GM20431 (cell line): ENCODE measurements around the gene RRP1.

Source experiments
- in situ Hi-C: fragments of 300-500 bp; cut with MseI, MboI; formaldehyde crosslinking; loops from one replicate; pipeline ENCODE4 v1.15.0; 2020; ENCODE audit warnings: low sequenced_read_pairs; ENCODE audit not compliant: unreplicated experiment

Gene RRP1

GRCh38 chr21:43758111-43758641, 31.2 kb upstream of the RRP1 start:
- in situ Hi-C loops = no loop called here

GRCh38 chr21:43758811-43759210, 30.6 kb upstream of the RRP1 start:
- in situ Hi-C loops = no loop called here

DNA sequence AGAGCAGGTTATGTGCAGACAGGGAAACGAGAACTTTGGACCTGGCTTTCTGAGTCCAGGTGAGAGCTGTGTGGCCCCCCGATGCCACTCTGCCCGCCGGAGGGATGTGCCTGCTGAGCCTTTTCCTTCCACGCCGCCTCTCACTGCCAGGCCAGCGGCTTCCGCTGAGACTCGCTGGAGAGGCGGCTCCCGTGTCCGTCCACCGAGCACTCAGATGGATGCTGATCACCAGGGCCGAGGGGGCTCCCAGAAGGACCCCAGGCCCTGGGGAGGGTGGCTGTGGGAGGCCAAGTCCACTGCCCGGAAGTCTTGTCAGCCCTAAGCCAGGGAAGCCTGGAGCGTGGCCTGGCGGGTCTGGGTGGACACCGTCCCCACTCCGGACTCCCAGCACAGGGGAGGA, 29.7 kb upstream of the RRP1 start:
- in situ Hi-C loops = no loop called here

- in situ Hi-C loops = no loop called here
Observed at GRCh38 chr21:43760391-43760958, 28.9 kb upstream of the RRP1 start.

DNA sequence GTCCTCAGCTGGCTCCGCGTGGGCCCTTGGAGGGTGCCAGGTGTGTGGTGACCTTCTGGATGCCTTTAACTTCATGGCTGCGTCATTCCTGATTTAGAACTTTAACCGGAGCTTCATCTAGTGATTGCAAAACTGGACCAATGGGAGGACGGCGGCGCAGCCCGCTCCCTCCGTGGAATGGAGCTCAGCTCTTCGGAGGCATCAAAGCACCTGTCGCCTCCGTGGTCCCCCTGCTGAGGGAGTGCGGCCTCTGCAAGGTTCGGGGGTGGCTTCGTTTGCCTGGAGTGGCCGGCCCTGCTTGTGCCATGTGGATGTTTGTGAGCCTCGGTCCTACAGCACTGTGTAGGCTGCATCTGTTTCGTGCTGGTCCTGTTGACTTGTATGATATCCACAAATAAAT, 27.5 kb upstream of the RRP1 start:
- in situ Hi-C loops = no loop called here

DNA sequence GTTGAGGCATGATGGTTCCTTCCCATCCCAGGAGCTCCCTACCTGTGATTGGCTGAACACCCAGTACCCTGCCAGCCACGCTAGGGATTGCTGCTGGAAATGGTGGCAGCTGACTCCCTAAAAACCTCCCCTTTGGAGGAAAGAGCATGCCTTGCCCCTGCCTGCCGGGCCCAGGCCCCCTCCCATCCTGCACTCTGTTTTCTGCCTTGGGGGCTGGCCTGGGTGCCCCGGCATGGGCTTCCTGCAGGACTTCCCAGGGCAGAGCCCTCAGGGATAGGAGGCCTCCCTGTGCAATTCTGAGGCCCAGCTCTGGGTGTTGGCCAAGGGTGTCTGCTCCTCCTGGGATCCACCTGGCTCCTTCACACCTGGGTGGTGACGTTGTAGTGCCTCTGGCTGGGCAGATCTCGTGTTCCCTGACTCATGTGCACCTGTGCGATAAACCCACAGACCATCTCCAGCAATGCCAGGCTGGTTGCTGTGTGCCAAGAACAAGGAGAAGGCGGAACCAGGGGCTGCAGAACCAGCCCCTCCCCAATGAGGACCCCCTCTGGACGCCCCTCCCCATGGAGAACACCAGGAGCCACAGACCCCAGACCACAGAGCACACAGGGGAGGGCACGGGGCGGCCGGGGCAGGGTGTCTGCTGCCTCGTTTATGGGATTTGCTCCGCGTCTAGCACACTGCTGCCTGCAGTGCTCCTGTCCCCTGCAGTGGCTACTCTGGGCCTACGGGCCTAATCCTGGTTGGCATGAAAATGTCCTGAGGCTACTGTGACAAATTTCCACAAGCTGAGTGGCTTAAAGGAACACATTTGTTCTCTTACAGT, 26.9 kb upstream of the RRP1 start:
- in situ Hi-C loops = no loop called here

DNA sequence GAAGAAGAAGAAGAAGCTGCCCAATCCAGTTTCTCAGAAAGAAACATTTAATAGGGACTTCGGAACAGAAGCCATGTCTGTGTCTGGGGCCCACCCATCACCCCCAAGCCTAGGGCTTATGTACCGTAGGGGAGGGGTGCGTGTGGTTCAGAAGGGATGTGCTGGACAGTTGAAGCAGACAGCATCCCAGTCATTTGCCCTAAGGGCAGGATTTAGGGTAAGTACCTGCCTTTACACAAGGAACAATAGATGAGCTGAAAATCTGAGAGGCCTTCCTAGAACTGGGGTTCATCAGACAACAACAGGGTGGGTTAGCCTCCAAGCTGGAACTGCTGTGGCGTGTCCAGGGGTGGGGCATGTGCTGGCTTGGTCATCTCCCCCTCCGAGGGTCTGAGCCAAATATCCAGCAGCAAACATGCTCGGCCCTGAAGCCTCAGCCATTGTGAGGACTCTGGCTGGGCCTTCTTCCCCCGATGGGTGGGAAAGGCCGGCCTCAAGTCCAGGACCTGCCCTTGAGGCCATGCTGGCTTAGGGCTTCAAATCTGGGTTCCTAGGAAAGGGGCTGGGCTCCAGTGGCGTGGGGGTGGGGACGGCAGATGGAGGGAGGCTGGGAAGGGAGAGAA, 25.4 kb upstream of the RRP1 start:
- in situ Hi-C loops = no loop called here

- in situ Hi-C loops = no loop called here
Observed at GRCh38 chr21:43764576-43765495, 24.5 kb upstream of the RRP1 start.

GRCh38 chr21:43766734-43767497, 22.5 kb upstream of the RRP1 start:
- in situ Hi-C loops = no loop called here

DNA sequence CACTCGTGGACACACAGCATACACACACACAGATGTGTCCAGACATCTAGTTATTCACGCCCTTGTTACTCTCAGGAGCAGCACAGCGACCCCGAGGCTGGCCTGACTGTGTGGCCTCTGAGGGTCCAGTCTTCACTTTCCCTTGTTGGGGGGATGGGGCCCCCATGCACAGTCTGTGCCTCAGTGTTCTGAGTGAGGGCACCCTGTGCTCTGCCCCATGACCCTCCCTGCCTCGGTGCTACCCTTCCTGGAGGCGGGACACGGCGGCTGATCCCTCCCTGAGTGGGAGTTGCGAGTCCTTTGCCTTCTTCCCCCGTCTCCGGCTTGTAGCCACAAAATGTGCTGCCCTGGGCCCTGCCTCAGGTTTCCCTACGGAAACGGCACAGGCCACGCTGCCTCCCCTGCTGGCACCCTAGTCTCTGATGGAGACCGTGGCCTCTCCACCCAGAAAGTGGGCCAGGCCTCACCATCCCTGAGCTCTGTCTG, 21.8 kb upstream of the RRP1 start:
- in situ Hi-C loops = no loop called here

GRCh38 chr21:43767984-43768867, 21.2 kb upstream of the RRP1 start:
- in situ Hi-C loops = no loop called here

DNA sequence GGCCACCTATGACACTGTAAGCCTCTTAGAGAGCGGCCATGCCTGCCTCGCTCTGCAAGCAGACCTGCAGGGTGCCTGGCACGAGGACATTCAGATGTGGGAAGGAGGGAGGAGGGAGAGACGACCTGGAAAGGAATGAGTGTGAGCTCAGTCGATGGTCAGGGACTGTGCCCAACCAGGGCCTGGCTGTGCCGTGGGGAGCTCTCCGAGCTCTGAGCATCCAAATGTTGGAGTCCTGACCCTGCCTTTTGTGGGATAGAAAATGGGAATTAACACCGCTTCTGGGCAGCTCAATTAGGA, 20.6 kb upstream of the RRP1 start:
- in situ Hi-C loops = no loop called here

GRCh38 chr21:43769325-43769958, 19.9 kb upstream of the RRP1 start:
- in situ Hi-C loops = no loop called here

- in situ Hi-C loops = no loop called here
Observed at GRCh38 chr21:43770066-43770655, 19.2 kb upstream of the RRP1 start.

DNA sequence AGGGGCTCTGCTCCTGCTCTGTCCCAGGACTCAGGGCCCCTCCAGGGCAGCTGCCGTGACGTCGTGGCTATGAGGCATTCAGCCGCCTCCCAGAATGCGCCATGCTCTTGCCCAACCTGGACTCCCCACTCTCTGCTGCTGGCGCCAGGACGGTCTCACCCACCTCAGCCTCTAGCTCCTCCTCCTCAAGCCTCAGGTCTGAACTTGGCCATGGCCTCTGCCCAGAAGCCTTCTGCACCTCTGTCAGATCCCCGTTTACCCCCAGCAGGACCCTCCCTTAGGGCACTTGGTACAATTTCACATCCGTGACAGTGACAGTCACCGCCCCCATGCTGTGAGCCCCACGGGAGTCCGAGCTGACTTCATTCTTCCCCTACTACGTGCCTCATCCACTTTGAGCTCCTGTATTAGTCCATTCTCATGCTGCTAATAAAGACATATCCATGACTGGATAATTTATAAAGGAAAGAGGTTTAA, 18.1 kb upstream of the RRP1 start:
- in situ Hi-C loops = no loop called here

GRCh38 chr21:43771698-43772424, 17.5 kb upstream of the RRP1 start:
- in situ Hi-C loops = no loop called here

GRCh38 chr21:43772425-43772821, 17.0 kb upstream of the RRP1 start:
- in situ Hi-C loops = no loop called here
